Measurements from ENCODE around the gene VIPAS39. TPM values are rescaled to one million over a fixed set of nuclear protein-coding genes. Genes with fewer than 3 reads are reported as not detected.

VIPAS39 gene
- total RNA-seq, 1 experiment from 2014 or later = 54.5 TPM

GRCh38 chr14:77489041-77489440, 31.6 kb upstream of the VIPAS39 start:
- TF ChIP-seq CTCF (conservative IDR thresholded peaks at IDR 0.05) = no peak
- H3K4me2 ChIP-seq = no peak overlapping the region
- no peak overlapping the region for H3K27ac ChIP-seq
- H3K9me2 ChIP-seq (ENCODE audit: insufficient read depth) = no peaks in the 10 kb centered on the region
- ChIA-PET CTCF (no interaction called here), POLR2A (ENCODE audit: unreplicated experiment) (no interaction called here)
- no peaks in the 10 kb centered on the region for H3F3A ChIP-seq (ENCODE audit: insufficient read depth, low read depth)
- no peaks in the 10 kb centered on the region for H3K36me3 ChIP-seq (ENCODE audit: low read depth)
- H3K4me1 ChIP-seq (replicated peaks; ENCODE audit: insufficient read depth) = no peaks in the 10 kb centered on the region
- no peak overlapping the region for H3K4me3 ChIP-seq
- BruUV-seq (replicated peaks) = no TSS peak
- no peak for DNase-seq
- H3K9me3 ChIP-seq (ENCODE audit: insufficient read depth, low read depth) = no peaks in the 10 kb centered on the region
- intact Hi-C loops (cut with micrococcal nuclease; ENCODE audit: unreplicated experiment) = no loop called here
- H2AFZ ChIP-seq = no peak overlapping the region
- no peaks in the 10 kb centered on the region for H3K79me2 ChIP-seq (ENCODE audit: low read depth)
- no peaks in the 10 kb centered on the region for H3K27me3 ChIP-seq (ENCODE audit: insufficient read depth, low read depth)
- no peaks in the 10 kb centered on the region for H4K20me1 ChIP-seq (ENCODE audit: insufficient read depth)

DNA sequence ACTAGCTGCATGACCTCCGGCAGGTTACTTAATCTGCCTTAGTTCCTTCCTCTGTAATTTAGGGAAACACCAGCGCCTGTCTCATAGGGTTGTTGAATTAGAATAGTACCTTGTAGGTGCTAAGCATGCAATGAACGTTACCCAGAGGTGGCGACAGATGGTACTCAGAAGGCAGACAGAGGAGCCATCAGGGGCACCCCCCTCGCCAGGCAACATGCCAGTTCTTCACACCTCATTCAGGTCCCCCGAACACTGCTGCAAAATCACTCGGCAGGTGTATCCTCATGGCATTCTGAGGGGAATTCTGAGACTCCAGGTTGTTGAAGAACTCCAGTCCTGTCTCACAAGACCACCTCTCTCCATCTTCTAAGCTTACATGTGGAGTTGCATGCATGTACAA, 31.2 kb upstream of the VIPAS39 start:
- no peaks in the 10 kb centered on the region for H3K9me2 ChIP-seq (ENCODE audit: insufficient read depth)
- no peak for TF ChIP-seq CTCF (conservative IDR thresholded peaks at IDR 0.05)
- no peak for TF ChIP-seq EZH2 (IDR thresholded peaks at IDR 0.05; ENCODE audit: low read depth)
- H3K36me3 ChIP-seq (ENCODE audit: low read depth) = no peaks in the 10 kb centered on the region
- no peaks in the 10 kb centered on the region for H3K4me1 ChIP-seq (replicated peaks; ENCODE audit: insufficient read depth)
- no peak overlapping the region for H3K4me2 ChIP-seq
- H3K27ac ChIP-seq = no peak overlapping the region
- H3K9me3 ChIP-seq (ENCODE audit: insufficient read depth, low read depth) = no peaks in the 10 kb centered on the region
- H3K27me3 ChIP-seq (ENCODE audit: insufficient read depth, low read depth) = no peaks in the 10 kb centered on the region
- H3F3A ChIP-seq (ENCODE audit: insufficient read depth, low read depth) = no peaks in the 10 kb centered on the region
- H3K4me3 ChIP-seq = no peak overlapping the region
- DNase-seq = no peak
- H2AFZ ChIP-seq = no peak overlapping the region
- ChIA-PET CTCF (no interaction called here), POLR2A (ENCODE audit: unreplicated experiment) (no interaction called here)
- no peaks in the 10 kb centered on the region for H4K20me1 ChIP-seq (ENCODE audit: insufficient read depth)
- intact Hi-C loops (cut with micrococcal nuclease; ENCODE audit: unreplicated experiment) = no loop called here
- H3K79me2 ChIP-seq (ENCODE audit: low read depth) = no peaks in the 10 kb centered on the region
- BruUV-seq (replicated peaks) = no TSS peak

- H3K4me2 ChIP-seq = no peak overlapping the region
- H3K27ac ChIP-seq = no peak overlapping the region
- H3K9me2 ChIP-seq (ENCODE audit: insufficient read depth) = no peaks in the 10 kb centered on the region
- no TSS peak for BruUV-seq (replicated peaks)
- H3K27me3 ChIP-seq (ENCODE audit: insufficient read depth, low read depth) = no peaks in the 10 kb centered on the region
- ChIA-PET CTCF (no interaction called here), POLR2A (ENCODE audit: unreplicated experiment) (no interaction called here)
- no peaks in the 10 kb centered on the region for H3K79me2 ChIP-seq (ENCODE audit: low read depth)
- DNase-seq = no peak
- no peak for TF ChIP-seq EZH2 (IDR thresholded peaks at IDR 0.05; ENCODE audit: low read depth)
- no peak for TF ChIP-seq CTCF (conservative IDR thresholded peaks at IDR 0.05)
- H3F3A ChIP-seq (ENCODE audit: insufficient read depth, low read depth) = no peaks in the 10 kb centered on the region
- no peaks in the 10 kb centered on the region for H3K4me1 ChIP-seq (replicated peaks; ENCODE audit: insufficient read depth)
- H3K9me3 ChIP-seq (ENCODE audit: insufficient read depth, low read depth) = no peaks in the 10 kb centered on the region
- no peak overlapping the region for H2AFZ ChIP-seq
- no peak overlapping the region for H3K4me3 ChIP-seq
- no peaks in the 10 kb centered on the region for H4K20me1 ChIP-seq (ENCODE audit: insufficient read depth)
- intact Hi-C loops (cut with micrococcal nuclease; ENCODE audit: unreplicated experiment) = no loop called here
- H3K36me3 ChIP-seq (ENCODE audit: low read depth) = no peaks in the 10 kb centered on the region
These were observed 28.7 kb upstream of the VIPAS39 start for GRCh38 chr14:77485901-77486678.

All from PC-9 (cell line).